GM23248 (cell line): ENCODE data around the gene MGMT. TPM values are rescaled to one million over a fixed set of nuclear protein-coding genes. Genes with fewer than 3 reads are reported as not detected.

Experiments
- DNase-seq: peaks from one replicate; pipeline ENCODE4 v3.0.0-alpha.2; 2015
- H2AFZ ChIP-seq: fragments of 200-600 bp; sonication (generic); 2 replicates; pipeline ENCODE4 v1.6.1; 2016; ENCODE audit warnings: antibody characterized with exemption
- H3F3A ChIP-seq: fragments of 200-600 bp; sonication (generic); 2 replicates; pipeline ENCODE4 v1.6.1; 2016; ENCODE audit warnings: mild to moderate bottlenecking, antibody characterized with exemption, mixed run types; ENCODE audit not compliant: insufficient read depth
- H3K27ac ChIP-seq: fragments of 200-600 bp; sonication (generic); 2 replicates; pipeline ENCODE4 v1.5.1; 2016; ENCODE audit warnings: mild to moderate bottlenecking
- H3K27me3 ChIP-seq: fragments of 200-600 bp; sonication (generic); replicated peaks from 2 replicates; pipeline ENCODE4 v1.6.1; 2016; ENCODE audit warnings: mild to moderate bottlenecking; ENCODE audit not compliant: insufficient read depth
- H3K36me3 ChIP-seq: fragments of 200-600 bp; sonication (generic); 2 replicates; pipeline ENCODE4 v1.6.1; 2016; ENCODE audit warnings: low read depth, mild to moderate bottlenecking
- H3K4me1 ChIP-seq: fragments of 200-600 bp; sonication (generic); 2 replicates; pipeline ENCODE4 v1.6.1; 2016; ENCODE audit warnings: mild to moderate bottlenecking; ENCODE audit not compliant: insufficient read depth
- H3K4me2 ChIP-seq: fragments of 200-600 bp; sonication (generic); one replicate; pipeline ENCODE4 v1.6.1; 2016; ENCODE audit warnings: mild to moderate bottlenecking; ENCODE audit not compliant: unreplicated experiment
- H3K4me3 ChIP-seq: fragments of 200-600 bp; sonication (generic); 2 replicates; pipeline ENCODE4 v1.5.1; 2016; ENCODE audit warnings: mild to moderate bottlenecking
- H3K79me2 ChIP-seq: fragments of 200-600 bp; sonication (generic); 2 replicates; pipeline ENCODE4 v1.6.1; 2016; ENCODE audit warnings: mild to moderate bottlenecking; ENCODE audit not compliant: insufficient read depth
- H3K9ac ChIP-seq: fragments of 200-600 bp; sonication (generic); 2 replicates; pipeline ENCODE4 v1.6.1; 2016; ENCODE audit warnings: mild to moderate bottlenecking
- H3K9me2 ChIP-seq: fragments of 200-600 bp; sonication (generic); 2 replicates; pipeline ENCODE4 v1.6.1; 2016; ENCODE audit warnings: mixed run types, mild to moderate bottlenecking, moderate library complexity; ENCODE audit not compliant: insufficient read depth
- H3K9me3 ChIP-seq: fragments of 200-600 bp; sonication (generic); one replicate; pipeline ENCODE4 v1.6.1; 2017; ENCODE audit warnings: low read depth
- H4K20me1 ChIP-seq: fragments of 200-600 bp; sonication (generic); 2 replicates; pipeline ENCODE4 v1.6.0; 2016; ENCODE audit not compliant: insufficient read depth
- EZH2 ChIP-seq: fragments of 200-600 bp; sonication (generic); IDR thresholded peaks from 2 replicates; pipeline ENCODE4 v1.6.1; 2018; ENCODE audit warnings: antibody characterized with exemption, mild to moderate bottlenecking; ENCODE audit not compliant: insufficient read depth, poor library complexity, severe bottlenecking
- EZH2phosphoT487 ChIP-seq: fragments of 200-600 bp; sonication (generic); IDR thresholded peaks from 2 replicates; pipeline ENCODE4 v1.6.1; 2018; ENCODE audit warnings: antibody characterized with exemption, moderate library complexity, mild to moderate bottlenecking, low read depth; ENCODE audit not compliant: insufficient read depth
- WGBS, 2 experiments: methylation state at CpG; one replicate each; pipeline ENCODE4 v1.1.6; 2015 to 2017; ENCODE audit warnings: low lambda C conversion rate in 2 of 2, low coverage in 1 of 2; ENCODE audit errors: missing lambda C conversion rate in 2 of 2; 5-methylcytosine and 5-hydroxymethylcytosine counted together
- in situ Hi-C: fragments of 300-500 bp; cut with MboI; formaldehyde crosslinking; loops from 2 replicates; pipeline ENCODE4 v1.15.0; 2020
- polyA plus RNA-seq: library from polyadenylated mRNA; unstranded; fragments of >200 nt; fragmentation: Nextera tagmentation; extraction: Ambion mirVana; gene quantifications from 2 replicates; pipeline ENCODE4 v1.2.1, GENCODE V29; 2016
- total RNA-seq: library from RNA; depleted of rRNA; stranded (reverse); fragments of >200 nt; shearing (Covaris generic); gene quantifications from 2 replicates; pipeline ENCODE4 v1.2.3, GENCODE V29; 2014

MGMT gene
- total and polyA plus RNA-seq, 2 experiments from 2014 or later = 28.5 to 35.1 TPM

DNA sequence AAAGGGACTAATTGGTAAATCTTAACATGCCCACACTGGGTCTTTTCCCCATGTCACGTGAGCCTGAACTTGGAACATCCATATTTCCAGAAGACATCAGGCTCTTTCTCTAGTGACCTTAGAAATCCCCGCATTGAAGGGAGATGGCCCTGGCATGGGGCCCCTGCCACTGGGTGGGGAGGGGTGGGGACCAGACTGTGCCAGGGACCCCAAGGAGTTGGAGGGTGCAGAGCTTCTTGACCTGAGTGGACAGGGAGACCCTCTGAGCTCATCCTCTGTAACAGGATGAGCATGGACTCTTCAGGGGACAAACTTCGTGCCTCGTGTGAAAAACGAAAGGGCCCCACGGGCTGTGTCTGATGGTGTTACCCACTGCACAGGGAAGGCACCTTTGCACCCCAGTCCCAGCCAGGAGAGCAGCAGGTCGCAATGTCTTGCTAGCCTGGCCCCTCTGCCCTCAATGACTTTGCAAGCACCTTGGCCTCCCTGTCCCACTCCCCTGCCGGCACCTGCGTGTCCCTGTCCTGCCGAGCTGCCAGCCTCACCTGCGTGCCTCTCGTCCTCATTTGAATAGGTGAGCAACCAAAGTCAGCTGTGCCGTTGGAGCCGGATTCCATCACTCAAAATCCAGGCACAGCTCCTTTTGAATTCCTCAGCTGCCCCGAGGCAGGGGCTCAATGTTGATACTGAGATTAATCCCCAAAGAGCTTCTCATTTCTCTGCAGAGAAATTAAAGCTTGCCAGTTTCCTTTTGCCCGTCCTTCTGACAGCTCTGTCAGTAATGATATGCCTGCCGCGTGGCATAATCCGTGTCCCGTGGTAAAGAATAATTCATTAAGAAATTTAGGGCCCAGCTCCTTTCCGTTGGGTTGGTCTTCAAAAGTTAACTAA, 262.1 kb downstream of the MGMT start:
- H3K9me3 ChIP-seq = no peaks in the 10 kb centered on the region
- TF ChIP-seq EZH2phosphoT487 = no peak
- TF ChIP-seq EZH2 = no peak
- H3K4me1 ChIP-seq = no peaks in the 10 kb centered on the region
- in situ Hi-C loops = no loop called here
- WGBS, 2 experiments = 91 to 92% methylated on average over 16 to 21 of the region's 21 CpGs
- no peak overlapping the region for H3K4me3 ChIP-seq
- no peak overlapping the region for H3K4me2 ChIP-seq
- H2AFZ ChIP-seq = no peak overlapping the region
- H4K20me1 ChIP-seq = no peaks in the 10 kb centered on the region
- no peaks in the 10 kb centered on the region for H3K27me3 ChIP-seq
- DNase-seq = no peak
- no peaks in the 10 kb centered on the region for H3F3A ChIP-seq
- no peaks in the 10 kb centered on the region for H3K79me2 ChIP-seq
- H3K9me2 ChIP-seq = no peaks in the 10 kb centered on the region
- H3K36me3 ChIP-seq = no peaks in the 10 kb centered on the region
- no peak overlapping the region for H3K9ac ChIP-seq
- H3K27ac ChIP-seq = no peak overlapping the region

DNA sequence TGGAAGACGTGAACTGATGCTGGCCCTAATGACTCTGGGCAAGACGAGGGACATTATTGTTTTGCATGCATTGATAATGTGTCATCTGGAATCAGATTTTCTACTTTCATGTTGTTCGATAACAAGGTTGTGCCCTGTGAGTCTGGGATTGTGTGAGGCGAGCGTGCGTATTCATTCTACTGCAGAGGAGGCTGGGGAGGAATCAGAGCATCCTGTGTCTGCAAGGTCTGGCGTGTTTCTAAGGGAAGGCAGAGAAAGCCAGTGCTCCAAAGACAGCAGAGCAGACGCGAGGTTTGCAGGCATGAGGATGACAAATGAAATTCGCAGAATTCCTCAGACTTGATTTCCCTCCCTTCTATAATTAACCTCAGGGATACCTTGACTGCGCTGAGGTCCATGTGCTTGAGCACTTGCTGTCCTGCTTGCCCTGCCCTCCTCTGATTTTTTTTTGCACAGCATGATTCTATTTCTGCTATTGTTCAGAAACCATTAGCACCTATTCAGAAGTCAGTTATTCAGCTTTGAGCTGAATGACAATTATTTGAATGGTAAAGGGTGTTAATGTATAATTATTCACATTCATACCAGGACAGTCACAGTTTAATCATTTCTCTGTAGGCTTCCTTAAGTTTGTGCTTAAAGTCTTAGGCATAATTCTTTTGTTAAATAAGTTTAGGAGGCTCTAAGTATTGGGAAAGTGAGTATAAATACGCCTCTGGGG, 263.4 kb downstream of the MGMT start:
- in situ Hi-C loops = no loop called here
- no peaks in the 10 kb centered on the region for H3K4me1 ChIP-seq
- 63 to 69% methylated on average over 12 of the region's 12 CpGs for WGBS, 2 experiments

GRCh38 chr10:129730993-129731325, 263.9 kb downstream of the MGMT start:
- H3K27me3 ChIP-seq = no peaks in the 10 kb centered on the region

More for the DNA sequence above, 263.4 kb downstream of the MGMT start:
- H3K27me3 ChIP-seq = no peaks in the 10 kb centered on the region
- no peaks in the 10 kb centered on the region for H3K9me3 ChIP-seq
- H2AFZ ChIP-seq = no peak overlapping the region
- no peak overlapping the region for H3K4me3 ChIP-seq
- no peaks in the 10 kb centered on the region for H3K36me3 ChIP-seq
- H3K9me2 ChIP-seq = no peaks in the 10 kb centered on the region
- no peak for DNase-seq
- H3K79me2 ChIP-seq = no peaks in the 10 kb centered on the region
- TF ChIP-seq EZH2phosphoT487 (no peak), EZH2 (no peak)
- no peak overlapping the region for H3K9ac ChIP-seq
- H3K4me2 ChIP-seq = no peak overlapping the region
- H4K20me1 ChIP-seq = no peaks in the 10 kb centered on the region
- H3K27ac ChIP-seq = no peak overlapping the region
- no peaks in the 10 kb centered on the region for H3F3A ChIP-seq

GRCh38 chr10:129740532-129741279, 273.7 kb downstream of the MGMT start:
- H2AFZ ChIP-seq = no peak overlapping the region
- in situ Hi-C loops = no loop called here
- H3K4me3 ChIP-seq = no peak overlapping the region
- H4K20me1 ChIP-seq = no peaks in the 10 kb centered on the region
- no peak overlapping the region for H3K4me2 ChIP-seq
- H3F3A ChIP-seq = no peaks in the 10 kb centered on the region
- no peaks in the 10 kb centered on the region for H3K9me2 ChIP-seq
- 81 to 85% methylated on average over 15 of the region's 15 CpGs for WGBS, 2 experiments
- TF ChIP-seq EZH2 (no peak), EZH2phosphoT487 (no peak)
- no peaks in the 10 kb centered on the region for H3K27me3 ChIP-seq
- no peak overlapping the region for H3K27ac ChIP-seq
- no peak for DNase-seq
- no peaks in the 10 kb centered on the region for H3K79me2 ChIP-seq
- H3K9ac ChIP-seq = no peak overlapping the region
- H3K4me1 ChIP-seq = no peaks in the 10 kb centered on the region
- no peaks in the 10 kb centered on the region for H3K36me3 ChIP-seq
- H3K9me3 ChIP-seq = no peaks in the 10 kb centered on the region

More at GRCh38 chr10:129730993-129731325, 263.9 kb downstream of the MGMT start:
- H3K36me3 ChIP-seq = no peaks in the 10 kb centered on the region
- no peaks in the 10 kb centered on the region for H3K4me1 ChIP-seq
- H3K9me2 ChIP-seq = no peaks in the 10 kb centered on the region
- H3K4me3 ChIP-seq = no peak overlapping the region
- no peaks in the 10 kb centered on the region for H3F3A ChIP-seq
- DNase-seq = no peak
- no peaks in the 10 kb centered on the region for H3K9me3 ChIP-seq
- H3K9ac ChIP-seq = no peak overlapping the region
- H2AFZ ChIP-seq = no peak overlapping the region
- H3K4me2 ChIP-seq = no peak overlapping the region
- no peak overlapping the region for H3K27ac ChIP-seq
- H4K20me1 ChIP-seq = no peaks in the 10 kb centered on the region
- in situ Hi-C loops = no loop called here
- no peak for TF ChIP-seq EZH2
- TF ChIP-seq EZH2phosphoT487 = no peak
- no peaks in the 10 kb centered on the region for H3K79me2 ChIP-seq
- 58 to 64% methylated on average over 10 of the region's 10 CpGs for WGBS, 2 experiments
